ENCODE results near the gene CCDC149. TPM values are rescaled to one million over a fixed set of nuclear protein-coding genes. Genes with fewer than 3 reads are reported as not detected.

CCDC149 gene
- total and polyA plus RNA-seq, 9 of the 15 experiments (the other 6 are each of a cell fraction or from before 2014, with no cell fraction given), result 0.04 to 0.18 TPM; not detected in 7

DNA sequence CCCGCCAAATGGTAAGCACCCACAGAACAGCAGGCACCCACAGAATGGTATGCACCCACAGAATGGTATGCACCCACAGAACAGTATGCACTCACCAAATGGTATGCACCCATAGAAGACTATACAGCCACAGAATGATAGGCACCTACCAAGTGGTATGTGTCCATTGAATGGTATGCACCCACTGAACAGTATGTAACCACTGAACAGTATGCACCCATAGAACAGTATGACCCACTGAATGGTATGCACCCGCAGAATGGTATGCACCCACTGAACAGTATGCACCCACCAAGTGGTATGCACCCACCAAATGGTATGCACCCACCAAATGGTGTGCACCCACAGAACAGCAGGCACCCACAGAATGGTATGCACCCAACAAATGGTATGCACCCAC, 40.1 kb downstream of the CCDC149 start:
- 0% methylated on average over 2 of the region's 2 CpGs for whole genome bisulfite sequencing (ENCODE audit: insufficient coverage, low coverage, missing lambda C conversion rate)
- TF ChIP-seq RNF2 (IDR thresholded peaks at IDR 0.05), result no peak
- TF ChIP-seq, protein P1, sequence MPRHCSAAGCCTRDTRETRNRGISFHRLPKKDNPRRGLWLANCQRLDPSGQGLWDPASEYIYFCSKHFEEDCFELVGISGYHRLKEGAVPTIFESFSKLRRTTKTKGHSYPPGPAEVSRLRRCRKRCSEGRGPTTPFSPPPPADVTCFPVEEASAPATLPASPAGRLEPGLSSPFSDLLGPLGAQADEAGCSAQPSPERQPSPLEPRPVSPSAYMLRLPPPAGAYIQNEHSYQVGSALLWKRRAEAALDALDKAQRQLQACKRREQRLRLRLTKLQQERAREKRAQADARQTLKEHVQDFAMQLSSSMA (CRISPR knock-in tag; IDR thresholded peaks at IDR 0.05), result no peak
- TF ChIP-seq CREB1 (IDR thresholded peaks at IDR 0.05), result no peak
- no peak for TF ChIP-seq CREB1 (CRISPR knock-in tag; IDR thresholded peaks at IDR 0.05)
- intact Hi-C loops (cut with micrococcal nuclease), result no loop called here
- Histone ChIP-seq H4K20me1 (replicated peaks; ENCODE audit: control insufficient read depth, insufficient read depth, low read length) (no peaks in the 10 kb centered on the region), H3K36me3 (ENCODE audit: control insufficient read depth, insufficient read depth, low read length) (no peaks in the 10 kb centered on the region), H3K9ac (ENCODE audit: insufficient read depth in 1 of 2, low read depth in 2 of 2, low read length in 2 of 2) (no peak overlapping the region), H3K9me3 (replicated peaks; ENCODE audit: control insufficient read depth, insufficient read depth, low read depth, low read length) (no peaks in the 10 kb centered on the region), H3K27ac (ENCODE audit: extremely low read depth, low read depth, low read length) (no peak overlapping the region), H3K79me2 (ENCODE audit: control insufficient read depth, insufficient read depth, low read length) (no peaks in the 10 kb centered on the region), H3K4me3 (no peak overlapping the region), H3K4me1 (replicated peaks in 1 of 2; ENCODE audit: control insufficient read depth in 2 of 2, insufficient read depth in 2 of 2, low read length in 2 of 2) (no peaks in the 10 kb centered on the region), H2AFZ (ENCODE audit: low read depth, low read length) (no peak overlapping the region), H3K9me1 (ENCODE audit: control insufficient read depth, insufficient read depth, low read length) (no peaks in the 10 kb centered on the region), H3K27me3 (ENCODE audit: control insufficient read depth in 2 of 2, insufficient read depth in 2 of 2, low read length in 2 of 2) (peaks cover 0 to 13% of the 10 kb centered on the region in 2 experiments; a peak in 3 of 5 replicates), H3K4me2 (ENCODE audit: insufficient read depth, low read length) (no peak overlapping the region)
- no peak for DNase-seq (ENCODE audit: extremely low read depth in 1 of 4, low spot score in 3 of 4)
- in situ Hi-C loops (cut with MboI), result no loop called here
- ATAC-seq, result no peak
- CTCF ChIA-PET (ENCODE audit: low intra/inter-chr PET ratio), result no interaction called here
- FAIRE-seq, result no peak
- POLR2A ChIA-PET, result no interaction called here
- no TSS peak for BruUV-seq (replicated peaks)

DNA sequence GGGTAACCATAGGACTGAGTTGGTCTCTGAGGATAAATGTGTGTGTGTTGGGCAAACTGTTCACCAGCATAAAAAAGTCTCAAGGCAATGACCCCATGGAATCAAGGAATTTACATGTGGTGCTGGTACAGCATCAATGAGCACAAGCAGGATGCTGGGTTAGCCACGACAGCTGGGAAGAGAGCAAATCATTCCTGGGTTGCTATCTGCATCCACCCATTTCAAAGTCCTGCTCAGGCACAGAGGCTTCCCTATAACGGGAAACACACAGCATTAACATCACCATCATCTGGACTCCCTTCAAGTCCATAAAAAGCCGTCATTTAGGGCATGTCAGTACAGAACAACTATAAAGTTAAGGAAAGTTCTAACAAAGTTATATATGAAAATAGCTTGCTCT, 41.6 kb downstream of the CCDC149 start:
- Histone ChIP-seq H3K4me3 (no peak overlapping the region), H4K20me1 (replicated peaks; ENCODE audit: control insufficient read depth, insufficient read depth, low read length) (no peaks in the 10 kb centered on the region), H3K27me3 (ENCODE audit: control insufficient read depth in 2 of 2, insufficient read depth in 2 of 2, low read length in 2 of 2) (peaks cover 0 to 13% of the 10 kb centered on the region in 2 experiments; a peak in 3 of 5 replicates), H3K79me2 (ENCODE audit: control insufficient read depth, insufficient read depth, low read length) (no peaks in the 10 kb centered on the region), H3K9me3 (replicated peaks; ENCODE audit: control insufficient read depth, insufficient read depth, low read depth, low read length) (no peaks in the 10 kb centered on the region), H3K4me2 (ENCODE audit: insufficient read depth, low read length) (no peak overlapping the region), H3K36me3 (ENCODE audit: control insufficient read depth, insufficient read depth, low read length) (no peaks in the 10 kb centered on the region), H3K9ac (ENCODE audit: insufficient read depth in 1 of 2, low read depth in 2 of 2, low read length in 2 of 2) (no peak overlapping the region), H3K27ac (ENCODE audit: extremely low read depth, low read depth, low read length) (no peak overlapping the region), H3K9me1 (ENCODE audit: control insufficient read depth, insufficient read depth, low read length) (no peaks in the 10 kb centered on the region), H3K4me1 (replicated peaks in 1 of 2; ENCODE audit: control insufficient read depth in 2 of 2, insufficient read depth in 2 of 2, low read length in 2 of 2) (no peaks in the 10 kb centered on the region), H2AFZ (ENCODE audit: low read depth, low read length) (no peak overlapping the region)
- POLR2A ChIA-PET, result no interaction called here
- in situ Hi-C loops (cut with MboI), result no loop called here
- TF ChIP-seq, protein P2, sequence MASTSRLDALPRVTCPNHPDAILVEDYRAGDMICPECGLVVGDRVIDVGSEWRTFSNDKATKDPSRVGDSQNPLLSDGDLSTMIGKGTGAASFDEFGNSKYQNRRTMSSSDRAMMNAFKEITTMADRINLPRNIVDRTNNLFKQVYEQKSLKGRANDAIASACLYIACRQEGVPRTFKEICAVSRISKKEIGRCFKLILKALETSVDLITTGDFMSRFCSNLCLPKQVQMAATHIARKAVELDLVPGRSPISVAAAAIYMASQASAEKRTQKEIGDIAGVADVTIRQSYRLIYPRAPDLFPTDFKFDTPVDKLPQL (IDR thresholded peaks at IDR 0.05; ENCODE audit: extremely low read depth, insufficient read length), result no peak
- no peak for TF ChIP-seq RNF2 (IDR thresholded peaks at IDR 0.05)
- no peak for TF ChIP-seq CTBP1 (IDR thresholded peaks at IDR 0.05; ENCODE audit: borderline replicate concordance)
- TF ChIP-seq ZNF24 (IDR thresholded peaks at IDR 0.05), result peak; percentile 15; the same call in 1 of the 2 replicates
- FAIRE-seq, result no peak
- 0% methylated on average over 3 of the region's 3 CpGs for WGBS (ENCODE audit: insufficient coverage, low coverage, missing lambda C conversion rate)
- no TSS peak for BruUV-seq (replicated peaks)
- intact Hi-C loops (cut with micrococcal nuclease), result no loop called here
- CTCF ChIA-PET (ENCODE audit: low intra/inter-chr PET ratio), result no interaction called here
- no peak for ATAC-seq
- no peak for DNase-seq (ENCODE audit: extremely low read depth in 1 of 4, low spot score in 3 of 4)
